HG03469 (cell line): ENCODE data around the gene TMEM242.

Experiments
- ATAC-seq: cut with Tn5 transposase; IDR thresholded peaks from one replicate; pipeline ENCODE4 v1.9.1; 2021; ENCODE audit warnings: mild to moderate bottlenecking, moderate library complexity, moderate number of reproducible peaks; ENCODE audit not compliant: unreplicated experiment

Gene TMEM242

DNA sequence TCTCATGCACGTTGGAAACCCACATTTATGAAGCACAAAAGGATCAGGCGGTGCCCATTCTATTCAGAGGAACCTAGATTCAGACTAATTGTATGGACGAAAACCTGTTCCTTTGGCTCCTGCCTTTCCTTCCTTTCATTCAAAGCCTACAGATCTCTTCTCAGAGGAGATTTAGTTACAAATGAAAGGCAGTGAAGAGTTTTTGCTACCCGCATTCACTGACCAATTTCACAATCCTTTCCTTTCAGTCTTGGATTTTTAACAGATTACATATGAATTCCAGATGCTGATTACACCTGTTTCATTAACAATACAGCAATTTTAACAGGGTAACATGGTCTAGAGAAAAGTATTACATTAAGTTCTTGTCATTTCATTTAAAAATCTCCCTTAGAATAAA lies 32.0 kb downstream of the TMEM242 start:
- no peak for ATAC-seq

DNA sequence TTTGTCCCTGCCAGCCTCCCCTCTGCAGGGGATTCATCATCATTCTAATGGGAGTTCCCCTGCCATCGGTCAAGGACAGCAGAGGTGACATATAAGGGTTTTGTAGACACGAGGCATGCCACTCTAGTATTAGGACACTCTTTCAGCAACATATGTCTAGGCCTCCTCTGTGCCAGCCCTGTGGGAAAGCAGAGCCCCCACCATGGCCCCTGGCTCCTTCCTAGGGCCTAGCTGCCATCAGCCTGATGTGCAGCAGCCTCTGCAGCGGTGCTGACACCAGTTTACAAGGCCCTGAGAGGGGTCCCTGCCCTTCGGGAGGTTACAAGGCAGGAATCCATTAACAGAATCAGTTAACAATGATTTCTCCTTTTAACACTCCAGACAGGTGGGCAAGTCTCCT lies 32.5 kb downstream of the TMEM242 start:
- ATAC-seq = no peak

DNA sequence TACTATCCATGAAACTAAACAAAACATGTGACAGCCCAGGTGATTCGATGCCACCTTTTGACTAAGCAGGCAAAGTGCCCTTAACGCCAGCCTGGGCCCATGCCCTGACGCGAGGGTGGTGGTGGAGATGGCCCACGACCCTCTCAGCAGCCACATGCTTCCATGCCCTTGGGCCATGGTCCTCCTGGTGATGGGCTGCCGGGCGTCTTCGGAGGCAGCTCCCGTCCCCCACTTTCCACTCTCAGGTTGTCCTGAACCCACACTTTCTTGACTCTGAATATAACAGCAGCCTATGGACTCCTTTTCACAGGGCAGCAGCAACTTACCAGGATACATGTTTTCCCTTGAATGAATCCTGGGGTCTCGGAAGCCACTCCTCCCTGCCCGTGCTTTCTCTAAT lies 33.6 kb downstream of the TMEM242 start:
- no peak for ATAC-seq

DNA sequence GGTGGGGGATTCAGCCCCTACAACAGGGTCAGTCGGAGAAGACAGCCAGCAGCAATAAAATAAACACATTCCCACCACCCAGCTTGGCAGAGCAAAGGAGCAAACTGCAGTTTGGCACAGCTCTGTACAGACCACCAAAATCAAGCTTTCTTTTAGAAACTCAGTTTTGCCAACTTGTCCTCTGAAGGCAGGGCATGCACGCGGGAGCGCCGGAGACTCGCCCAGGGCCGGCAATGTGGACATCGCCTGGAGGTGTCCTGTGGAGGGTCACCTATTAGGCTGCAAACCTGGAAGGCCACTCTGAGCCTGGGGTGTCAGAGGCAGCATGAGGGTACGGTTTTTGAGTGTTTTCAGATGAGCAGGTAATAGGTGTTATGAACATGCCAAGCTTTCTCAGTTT lies 34.7 kb downstream of the TMEM242 start:
- no peak for ATAC-seq

DNA sequence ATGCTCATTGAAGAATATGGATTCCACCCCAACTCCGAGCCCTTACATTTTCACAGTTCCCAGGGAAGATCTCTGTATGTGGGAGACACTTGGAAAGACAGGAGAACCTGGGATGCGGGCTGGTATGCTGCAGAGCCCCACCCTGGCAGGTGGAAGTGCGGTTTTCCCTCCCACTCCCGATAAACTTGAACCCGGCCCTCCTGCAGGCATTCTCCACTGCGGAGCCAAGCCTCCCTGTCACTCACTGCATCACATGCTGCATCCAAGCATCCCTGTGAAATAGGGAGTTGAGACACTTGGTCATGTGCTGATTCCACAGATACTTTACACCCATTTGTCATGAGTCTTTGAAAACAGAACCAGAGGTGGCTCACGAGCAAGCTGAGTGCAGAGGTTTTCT lies 35.4 kb downstream of the TMEM242 start:
- ATAC-seq = no peak

DNA sequence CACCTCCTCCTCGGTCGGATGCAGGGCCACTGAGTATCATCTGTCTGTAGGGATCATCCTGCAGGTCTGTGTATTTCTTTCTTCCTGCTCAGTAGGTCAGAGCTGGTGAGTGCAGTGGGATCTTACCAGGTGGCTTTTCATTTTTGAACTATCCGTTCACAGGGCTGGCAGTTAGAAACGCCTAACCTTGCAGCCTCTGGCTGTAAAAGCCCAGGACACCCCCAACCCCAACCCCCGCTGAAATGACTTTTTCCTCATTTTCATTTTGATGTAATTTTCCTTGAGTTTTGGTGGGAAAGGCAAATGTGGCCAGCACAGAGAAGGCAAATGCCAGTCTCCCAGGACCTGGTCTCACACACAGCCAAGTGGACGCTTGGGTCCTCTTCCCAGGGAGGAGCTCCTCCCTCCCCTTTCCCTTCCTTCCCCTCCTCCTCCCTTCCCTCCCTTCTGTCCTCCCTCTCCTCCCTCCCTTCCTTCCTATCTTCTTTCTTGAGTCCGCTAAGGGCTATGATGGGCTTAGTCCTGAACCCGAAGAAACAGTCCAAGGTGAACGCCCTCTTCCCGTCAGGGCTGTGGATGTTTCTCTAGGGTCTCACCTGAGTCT lies 36.0 kb downstream of the TMEM242 start:
- ATAC-seq = no peak

DNA sequence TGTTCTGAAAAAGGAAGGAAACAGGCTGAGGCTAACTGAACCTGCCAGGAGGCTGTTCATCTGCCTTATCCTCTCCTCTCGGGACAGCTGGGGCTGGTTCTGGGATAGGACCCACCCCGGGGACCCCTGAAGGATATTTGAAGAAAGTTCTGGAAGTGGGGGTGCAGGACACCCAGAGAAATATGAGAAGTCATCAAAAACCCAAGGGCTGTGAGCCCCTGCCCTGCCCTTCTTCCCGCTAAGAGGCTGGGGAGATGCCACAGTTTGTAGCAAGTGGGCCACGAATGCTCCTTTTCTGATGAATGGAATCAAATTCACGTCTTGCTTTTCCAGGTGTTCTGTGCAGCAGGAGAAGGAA lies 37.9 kb downstream of the TMEM242 start:
- no peak for ATAC-seq

DNA sequence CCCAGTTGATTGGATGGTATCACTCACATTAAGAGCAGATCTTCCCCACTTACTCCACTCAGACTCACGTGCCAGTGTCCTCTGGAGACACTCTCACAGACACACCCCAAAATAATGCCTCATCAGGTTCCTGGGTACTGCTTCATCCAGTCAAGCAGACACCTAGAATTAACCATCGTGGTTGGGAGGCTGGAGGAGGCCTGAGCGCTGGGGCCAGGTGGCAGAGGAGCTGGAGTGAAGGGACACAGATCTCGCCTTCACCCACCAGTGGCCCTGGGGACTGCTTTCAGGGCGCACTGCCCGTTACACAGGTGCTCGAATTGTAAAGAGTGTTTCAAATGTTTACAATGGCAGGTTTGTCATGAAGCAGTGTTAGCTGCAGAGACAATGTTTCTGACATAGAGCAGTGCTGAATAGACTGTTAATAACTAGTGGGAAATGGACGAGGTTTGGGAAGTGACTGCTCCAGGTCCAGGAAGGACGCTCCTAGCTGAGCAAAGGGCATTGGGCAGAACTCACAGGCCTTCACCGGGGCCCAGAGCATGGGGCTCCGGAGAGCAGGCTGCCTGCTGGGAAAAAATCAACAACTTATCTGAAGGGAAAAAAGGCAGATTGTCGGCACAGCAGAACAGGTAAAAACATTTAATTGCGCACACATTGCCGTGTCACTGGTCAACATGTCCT lies 38.4 kb downstream of the TMEM242 start:
- ATAC-seq = no peak

DNA sequence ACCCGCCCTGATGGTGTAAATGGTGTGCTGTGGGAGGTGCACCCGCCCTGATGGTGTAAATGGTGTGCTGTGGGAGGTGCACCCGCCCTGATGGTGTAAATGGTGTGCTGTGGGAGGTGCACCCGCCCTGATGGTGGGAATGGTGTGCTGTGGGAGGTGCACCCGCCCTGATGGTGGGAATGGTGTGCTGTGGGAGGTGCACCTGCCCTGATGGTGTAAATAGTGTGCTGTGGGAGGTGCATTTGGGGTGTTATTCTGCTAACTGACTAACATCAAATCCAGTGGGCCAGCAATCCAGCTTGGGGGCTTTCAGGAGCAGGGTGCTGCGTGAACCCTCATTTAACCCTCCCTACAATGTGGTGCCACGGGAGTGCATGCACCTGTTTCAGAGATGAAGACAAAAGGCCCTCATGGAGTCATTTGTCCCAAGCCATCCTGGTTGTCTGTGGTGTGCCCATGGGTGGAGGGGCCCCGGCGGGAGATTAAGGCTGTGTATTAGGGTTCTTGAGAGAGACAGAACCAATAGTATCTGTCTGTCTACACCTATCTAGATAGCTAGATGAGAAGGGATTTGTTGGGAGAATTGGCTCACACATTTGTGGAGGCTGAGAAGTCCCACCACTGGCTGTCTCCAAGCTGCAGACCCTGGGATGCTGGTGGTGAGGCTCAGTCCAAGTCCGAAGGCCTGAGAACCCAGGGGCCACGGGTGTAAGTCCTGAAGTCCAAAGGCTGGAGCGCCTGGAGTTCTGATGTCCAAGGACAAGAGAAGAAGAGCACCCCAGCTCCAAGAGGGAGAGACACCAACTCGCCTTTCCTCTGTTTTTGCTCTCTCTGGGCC lies 39.2 kb downstream of the TMEM242 start:
- no peak for ATAC-seq

DNA sequence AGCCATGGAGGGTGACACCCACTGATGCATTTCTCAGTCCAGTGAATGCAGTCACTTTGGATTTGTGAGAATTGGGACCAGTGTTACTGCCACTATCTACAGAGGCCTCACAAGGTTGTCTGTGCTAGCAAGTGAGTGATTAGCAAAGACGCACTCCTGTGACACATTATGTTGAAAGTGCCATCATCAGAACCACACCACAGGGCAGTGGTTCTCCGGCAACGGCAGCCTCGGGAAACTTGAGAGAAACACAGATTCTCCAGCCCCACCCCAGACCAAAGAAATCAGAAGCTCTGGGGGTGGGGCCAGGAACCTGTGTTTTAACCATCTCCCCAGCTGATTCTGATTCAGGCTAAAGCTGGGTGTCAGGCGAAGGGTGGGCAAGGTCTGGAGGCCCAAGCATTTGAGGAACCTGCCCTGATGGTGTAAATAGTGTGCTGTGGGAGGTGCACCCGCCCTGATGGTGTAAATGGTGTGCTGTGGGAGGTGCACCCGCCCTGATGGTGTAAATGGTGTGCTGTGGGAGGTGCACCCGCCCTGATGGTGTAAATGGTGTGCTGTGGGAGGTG lies 39.9 kb downstream of the TMEM242 start:
- ATAC-seq = no peak

DNA sequence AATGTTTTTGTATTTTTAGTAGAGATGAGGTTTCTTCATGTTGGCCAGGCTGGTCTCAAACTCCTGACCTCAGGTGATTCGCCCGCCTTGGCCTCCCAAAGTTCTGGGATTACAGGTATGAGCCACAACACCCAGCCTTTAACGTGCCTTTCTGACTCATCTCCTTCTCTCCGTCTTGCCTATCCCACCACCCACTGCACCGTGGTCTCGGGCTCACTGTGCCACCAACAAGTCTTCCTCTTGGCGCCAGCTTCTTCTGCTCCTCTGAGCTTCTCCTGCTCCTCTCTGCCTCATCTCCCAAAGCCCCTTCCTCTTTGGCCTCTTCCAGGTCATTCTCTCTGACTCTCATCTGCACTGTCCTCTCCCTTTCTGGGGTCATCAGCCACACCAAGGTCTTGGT lies 41.0 kb downstream of the TMEM242 start:
- no peak for ATAC-seq

DNA sequence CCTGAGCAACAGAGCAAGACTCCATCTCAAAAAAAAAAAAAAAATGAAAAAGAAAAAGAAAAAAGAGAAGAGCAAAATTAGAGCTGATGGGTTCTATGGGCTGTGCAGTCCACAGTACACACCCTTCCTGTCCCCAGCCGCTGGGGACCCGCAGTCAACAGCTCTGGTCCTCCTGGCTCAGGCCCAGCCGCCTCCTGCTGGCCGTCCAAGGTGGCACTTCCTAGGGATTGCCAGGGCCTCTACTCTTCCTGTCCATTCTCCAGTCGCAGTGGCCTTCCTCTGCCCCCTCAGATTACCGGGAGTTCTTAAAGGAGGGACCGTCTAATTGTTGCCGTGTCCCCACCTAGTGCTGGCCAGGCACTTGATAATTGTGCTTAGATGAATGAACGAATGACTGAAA lies 41.7 kb downstream of the TMEM242 start:
- no peak for ATAC-seq

DNA sequence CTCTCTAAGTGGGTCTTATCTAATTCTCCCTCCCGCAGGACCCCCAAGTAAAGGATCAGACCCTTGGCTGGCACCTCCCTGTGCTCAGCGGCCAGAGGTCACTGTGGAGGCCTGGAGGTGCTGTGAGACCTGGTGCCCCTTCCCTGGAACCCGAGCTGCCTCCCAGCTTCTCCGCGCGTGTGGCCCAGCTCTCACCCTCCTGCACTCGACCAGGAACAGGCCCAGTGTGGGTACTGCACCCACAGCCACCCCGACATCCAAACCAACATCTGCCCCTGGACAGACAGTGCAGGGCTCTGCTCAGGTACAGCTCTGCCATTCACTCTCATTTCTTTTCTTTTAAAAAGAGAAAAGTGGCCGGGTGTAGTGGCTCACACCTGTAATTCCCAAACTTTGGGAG lies 42.4 kb downstream of the TMEM242 start:
- no peak for ATAC-seq

DNA sequence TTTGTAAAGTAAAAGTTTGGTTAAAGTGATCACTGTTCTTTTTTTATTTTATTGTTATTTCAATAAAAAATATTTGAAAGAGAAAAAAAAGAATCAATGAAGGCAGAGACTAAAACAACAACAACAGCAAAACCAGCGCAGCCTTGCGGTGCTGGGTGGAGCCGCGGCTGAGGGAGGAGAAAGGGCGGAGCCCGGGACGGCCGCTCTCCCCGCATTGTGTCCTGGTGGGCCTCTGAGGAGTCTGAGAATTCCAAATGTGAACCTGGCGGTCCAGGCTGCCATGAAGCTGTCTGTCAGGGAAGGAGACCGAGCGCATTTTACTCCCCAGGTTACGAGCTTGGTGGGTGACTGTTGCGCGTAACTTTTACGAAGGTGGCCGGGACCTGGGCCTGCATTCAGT lies 43.2 kb downstream of the TMEM242 start:
- ATAC-seq = no peak

DNA sequence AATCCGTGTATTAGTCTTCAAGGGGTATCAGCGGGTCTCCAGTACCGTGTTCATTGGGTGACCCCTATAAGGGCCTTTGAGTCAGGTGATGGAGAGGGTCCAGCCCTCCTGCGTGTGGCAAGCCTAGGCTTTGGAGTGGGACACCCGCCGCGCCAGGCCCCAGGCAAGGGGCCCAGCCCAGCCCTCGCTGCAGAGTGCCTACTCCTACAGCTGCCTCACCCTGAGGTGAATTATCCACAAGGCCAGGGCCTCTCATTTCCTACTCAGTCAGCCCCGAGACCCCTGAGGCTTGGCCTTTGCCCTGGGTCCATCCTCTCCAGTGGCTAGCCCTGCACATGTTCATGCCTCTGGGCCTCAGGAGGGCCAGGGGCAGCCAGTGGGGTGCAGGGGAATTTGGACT lies 45.1 kb downstream of the TMEM242 start:
- ATAC-seq = no peak

DNA sequence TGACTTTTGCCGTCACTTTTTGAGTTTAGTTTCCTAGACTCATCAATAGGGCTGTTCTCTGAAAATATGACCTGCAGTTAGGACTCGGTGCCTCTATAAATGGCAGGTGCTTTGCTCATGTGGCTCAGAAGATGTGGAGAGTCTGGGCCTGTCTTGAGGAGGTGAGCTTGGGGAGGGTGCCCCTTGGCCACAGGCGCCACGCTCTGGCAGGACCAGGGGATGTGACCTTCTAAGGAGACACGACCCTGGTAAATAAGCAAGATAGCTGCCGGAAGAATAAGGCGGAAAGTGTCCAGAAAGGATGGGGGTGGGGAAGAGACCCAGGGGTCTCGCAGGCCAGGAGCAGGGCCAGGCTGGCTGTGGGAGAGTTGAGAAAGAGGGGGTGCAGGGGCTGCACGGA lies 46.6 kb downstream of the TMEM242 start:
- ATAC-seq = no peak

DNA sequence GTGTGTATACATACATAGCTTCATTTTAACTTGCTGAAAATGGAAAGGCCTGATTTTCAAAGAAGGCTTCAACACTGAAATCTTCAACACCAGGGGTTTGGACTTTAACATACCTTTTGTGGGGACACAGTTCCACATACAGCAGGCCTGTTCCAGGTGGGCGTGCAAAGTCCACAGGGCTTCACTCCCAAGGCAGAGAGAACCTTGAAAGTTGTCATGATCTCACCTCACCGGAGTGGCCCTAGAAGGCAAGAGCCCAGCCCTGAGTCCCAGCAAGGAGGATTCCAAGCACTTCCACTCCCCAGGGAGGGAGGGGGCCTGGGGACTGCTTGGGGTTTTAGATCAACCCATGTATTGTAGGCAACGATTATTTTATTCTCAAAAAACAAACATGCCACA lies 47.2 kb downstream of the TMEM242 start:
- no peak for ATAC-seq

DNA sequence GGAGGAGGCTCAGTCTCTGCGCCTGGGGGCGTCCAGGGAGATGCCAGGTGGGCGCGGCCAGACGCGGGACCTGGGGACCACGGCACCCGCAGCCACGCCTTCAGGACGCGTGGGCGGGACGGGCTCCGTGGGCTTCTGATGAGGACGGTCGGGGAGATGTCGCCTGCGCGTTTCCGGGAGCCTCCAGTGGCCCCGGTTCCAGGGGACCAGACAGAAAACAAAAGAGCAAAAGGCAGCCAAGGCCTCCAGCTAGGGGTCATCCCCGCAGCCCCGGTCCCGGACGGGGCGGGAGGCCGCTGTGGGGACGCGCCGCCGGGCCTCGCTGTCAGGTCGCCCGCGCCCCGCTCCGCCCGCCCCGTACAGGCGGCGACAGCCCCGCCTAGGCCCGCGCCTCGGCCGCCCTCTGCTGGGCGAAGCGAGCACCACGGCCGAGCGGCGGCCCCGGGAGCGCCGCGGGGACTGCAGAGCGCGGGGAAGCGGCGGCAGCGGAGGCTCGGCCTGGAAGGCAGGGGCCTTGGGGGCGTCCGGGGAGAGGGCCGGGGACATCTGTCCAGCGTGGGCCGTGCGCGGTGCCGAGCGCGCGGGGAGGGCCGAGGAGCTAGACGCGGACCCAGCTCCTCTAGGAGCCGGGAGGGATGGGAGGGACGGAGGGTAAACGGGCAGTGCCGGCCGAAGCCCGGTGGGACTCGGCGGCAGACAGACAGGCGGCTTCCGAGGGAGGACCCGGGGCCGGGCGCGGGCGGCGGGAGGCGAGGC lies 48.7 kb downstream of the TMEM242 start:
- ATAC-seq = peak; percentile 67

DNA sequence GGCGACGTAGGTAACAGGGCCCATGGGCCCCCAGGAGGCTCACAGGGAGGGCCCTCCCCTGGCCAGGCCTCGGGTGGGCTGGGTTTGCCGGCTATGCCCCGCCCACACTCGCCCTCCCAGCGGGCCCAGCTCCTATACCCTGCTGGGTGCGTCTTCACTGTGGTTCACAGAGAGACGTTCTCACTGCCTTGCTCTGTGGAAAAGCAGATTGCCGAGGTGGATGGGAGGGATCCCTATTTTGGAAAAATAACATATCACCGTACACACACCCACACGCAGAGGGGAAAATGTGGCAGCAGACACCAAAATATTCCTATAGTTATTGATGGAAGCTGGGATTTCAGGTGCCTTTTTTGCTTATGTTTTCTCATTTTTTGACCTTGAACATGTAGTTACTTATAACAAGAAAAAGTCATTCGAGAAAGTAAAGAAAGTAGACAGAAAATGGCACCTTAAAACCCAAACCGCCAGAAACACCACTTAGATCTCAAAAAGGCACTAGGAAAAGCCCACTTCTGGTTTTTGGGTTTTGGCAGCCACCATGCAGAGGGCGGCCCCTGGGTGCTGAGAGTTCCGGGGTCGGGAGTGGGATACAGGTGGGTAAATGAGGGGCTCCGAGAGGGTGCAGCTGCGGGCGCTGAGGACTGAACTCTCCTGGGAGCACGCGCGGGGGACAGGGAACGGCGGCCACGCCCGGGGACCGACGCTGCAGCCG lies 49.4 kb downstream of the TMEM242 start:
- ATAC-seq = peak; percentile 43
